ENCODE results near the gene RC3H1.
A peak's percentile ranks its signal among the peaks of the same experiment; 100 is the strongest.
"Not testable (repeated sequence)": the region's sequence is repeated elsewhere in the genome, so short reads cannot be mapped to it uniquely, and the experiment has no call there.

Gene RC3H1

DNA sequence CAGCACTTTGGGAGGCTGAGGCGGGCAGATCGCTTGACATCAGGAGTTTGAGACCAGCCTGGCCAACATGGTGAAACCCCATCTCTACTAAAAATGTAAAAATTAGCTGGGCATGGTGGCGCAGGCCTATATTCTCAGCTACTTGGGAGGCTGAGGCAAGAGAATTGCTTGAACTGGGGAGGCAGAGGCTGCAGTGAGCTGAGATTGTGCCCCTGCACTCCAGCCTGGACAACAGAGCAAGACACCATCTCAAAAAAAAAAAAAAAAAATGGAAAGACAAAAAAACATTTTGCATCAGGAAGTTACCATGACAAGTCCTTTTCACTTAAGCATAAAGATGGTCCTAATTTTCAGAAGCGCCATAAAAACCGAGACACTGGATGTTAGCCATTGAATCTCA lies 91.6 kb downstream of the RC3H1 start:
- DNase-seq = not testable (repeated sequence)

DNA sequence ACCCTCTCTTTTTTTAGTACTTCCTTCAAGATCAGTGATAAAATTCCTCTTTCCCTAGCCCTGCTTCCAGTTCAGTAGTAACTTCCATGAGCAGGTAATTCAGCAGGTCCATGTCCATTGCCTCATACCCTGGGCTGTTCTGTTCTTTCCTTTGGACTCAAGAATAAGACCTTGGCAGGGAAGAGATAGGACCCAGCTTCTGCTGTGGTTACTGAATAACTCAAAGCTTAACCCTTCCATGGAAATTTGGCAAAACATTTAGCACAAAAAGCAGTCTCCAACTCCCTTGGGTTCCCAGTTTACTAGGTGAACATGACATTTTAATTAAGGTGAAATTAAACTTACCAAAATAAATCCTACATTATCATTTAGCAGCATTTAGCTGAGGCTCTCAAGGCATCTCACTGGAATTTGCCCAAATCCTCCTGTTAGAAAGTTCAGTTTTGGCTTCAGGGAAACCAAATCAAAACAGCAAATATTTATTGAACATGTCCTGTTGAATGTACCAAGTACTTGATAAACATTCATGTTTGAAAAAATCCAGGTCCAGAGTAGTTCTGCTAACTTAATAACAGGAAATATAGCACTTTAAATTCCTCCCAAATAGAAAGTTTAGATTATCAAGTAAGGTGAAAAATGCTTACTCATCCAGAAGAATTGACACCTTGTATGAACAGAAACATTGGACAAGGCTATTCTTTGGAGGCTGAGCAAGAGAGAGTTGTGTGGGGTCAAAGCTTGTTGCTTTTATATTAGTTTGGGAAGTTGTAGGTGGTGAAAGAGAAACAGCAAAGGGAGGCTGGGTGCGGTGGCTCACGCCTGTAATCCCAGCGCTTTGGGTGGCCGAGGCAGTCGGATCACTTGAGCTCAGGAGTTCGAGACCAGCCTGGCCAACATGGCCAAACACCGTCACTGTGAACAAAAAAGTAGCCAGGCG lies 96.6 kb downstream of the RC3H1 start:
- no peak for DNase-seq

DNA sequence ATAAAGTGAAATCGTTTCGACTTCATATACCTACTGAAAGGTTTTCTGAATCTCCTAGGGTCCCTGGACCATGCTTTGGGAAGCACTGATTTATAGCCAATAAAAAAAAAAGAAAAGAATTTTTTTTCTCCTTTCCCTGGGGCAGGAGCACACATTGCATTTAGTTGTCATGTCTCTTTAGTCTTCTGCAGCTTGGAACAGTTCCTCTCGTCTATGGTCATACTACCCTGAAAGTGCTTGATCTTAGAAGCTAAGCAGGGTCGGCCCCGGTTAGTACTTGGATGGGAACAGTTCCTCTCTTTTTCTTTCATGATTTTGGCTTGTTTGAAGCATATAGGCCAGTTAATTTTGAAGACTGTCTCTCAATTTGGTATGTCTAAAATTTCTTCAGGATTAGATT lies 101.3 kb downstream of the RC3H1 start:
- DNase-seq = no peak

DNA sequence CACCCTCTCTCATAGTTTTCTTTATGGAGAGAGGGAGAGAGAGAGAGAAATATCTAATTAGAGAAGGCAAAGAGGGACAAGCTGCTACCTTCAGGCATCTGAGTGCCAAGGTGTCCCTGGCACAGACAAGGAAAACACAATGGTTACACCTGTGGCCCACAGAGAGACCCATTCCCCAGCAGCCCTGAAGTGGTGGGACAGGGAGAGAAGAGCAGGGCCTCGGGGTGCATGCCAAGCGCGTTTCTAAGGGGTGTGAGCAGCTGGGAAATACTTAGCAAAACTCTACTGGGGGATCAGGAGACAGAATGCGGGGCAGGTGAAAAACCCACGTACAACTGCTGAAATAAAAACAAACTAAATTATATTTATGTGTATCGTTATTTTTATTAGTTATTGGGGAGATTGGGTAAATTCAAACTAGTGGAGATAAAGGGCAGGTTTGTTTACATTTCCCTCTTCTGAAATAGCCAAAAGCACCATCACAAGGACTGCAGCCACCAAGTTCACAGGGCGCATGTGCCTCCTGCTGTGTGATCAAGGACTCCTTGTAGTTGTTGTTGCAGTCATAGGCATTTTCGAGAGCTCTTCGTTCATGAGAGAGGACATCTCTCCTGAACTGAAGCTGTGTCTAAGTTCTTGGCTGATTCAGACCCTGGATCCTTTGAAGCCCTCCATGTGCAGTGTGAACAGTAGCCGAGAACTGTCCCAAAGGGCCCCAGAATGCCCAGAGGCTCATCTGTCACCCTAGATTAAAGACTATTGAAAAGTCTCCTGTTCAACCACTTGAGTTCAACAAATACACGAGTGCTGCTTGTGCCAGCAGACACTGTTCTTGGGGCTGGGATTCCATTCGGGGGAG lies 104.3 kb downstream of the RC3H1 start:
- peak; percentile 30 for DNase-seq

DNA sequence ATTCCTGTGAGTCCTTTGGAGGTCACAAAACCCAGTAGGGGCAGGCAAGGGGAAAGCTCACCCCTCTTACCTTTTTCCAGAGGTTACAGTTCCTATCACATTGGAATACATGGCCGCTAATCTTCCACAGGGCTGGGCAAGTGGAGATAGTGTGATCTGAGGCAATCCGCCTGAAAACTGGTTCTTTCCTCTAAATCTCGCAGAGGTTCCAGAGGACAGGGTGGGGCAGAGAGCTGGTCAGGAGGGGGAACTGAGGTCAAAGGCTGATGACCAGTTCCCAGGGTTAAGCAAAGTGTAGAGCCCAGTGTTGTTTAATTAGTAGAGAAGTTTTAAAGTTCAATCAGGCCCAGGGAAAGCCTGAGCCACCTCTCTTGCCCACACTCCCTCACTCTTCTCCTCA lies 105.0 kb downstream of the RC3H1 start, which contains the start of gene SERPINC1:
SERPINC1 (minus strand) TSS at position 179 of the 400 bp plus-strand sequence; CDS start at position 111, 68 bp downstream.
- no peak for DNase-seq

DNA sequence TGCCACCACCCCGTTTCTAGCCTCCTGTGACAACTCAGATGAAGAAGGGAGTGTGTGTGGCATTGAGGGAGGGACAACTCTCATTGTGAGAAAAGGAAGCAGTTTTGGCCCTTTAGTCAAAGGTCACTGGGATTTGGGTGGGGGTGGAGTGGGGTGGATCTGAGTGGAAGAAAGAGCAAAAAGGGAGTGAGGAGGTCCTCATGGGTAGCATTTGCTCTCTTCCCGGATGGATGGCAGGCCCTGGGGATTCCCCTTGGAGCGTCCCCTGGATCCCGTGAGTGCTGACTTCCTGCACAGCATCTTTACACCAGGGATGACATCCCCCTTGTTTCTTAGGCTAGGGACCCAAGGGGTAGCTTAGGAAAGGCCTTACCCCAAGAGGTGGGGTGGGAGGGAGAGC lies 105.5 kb downstream of the RC3H1 start:
- DNase-seq = no peak

DNA sequence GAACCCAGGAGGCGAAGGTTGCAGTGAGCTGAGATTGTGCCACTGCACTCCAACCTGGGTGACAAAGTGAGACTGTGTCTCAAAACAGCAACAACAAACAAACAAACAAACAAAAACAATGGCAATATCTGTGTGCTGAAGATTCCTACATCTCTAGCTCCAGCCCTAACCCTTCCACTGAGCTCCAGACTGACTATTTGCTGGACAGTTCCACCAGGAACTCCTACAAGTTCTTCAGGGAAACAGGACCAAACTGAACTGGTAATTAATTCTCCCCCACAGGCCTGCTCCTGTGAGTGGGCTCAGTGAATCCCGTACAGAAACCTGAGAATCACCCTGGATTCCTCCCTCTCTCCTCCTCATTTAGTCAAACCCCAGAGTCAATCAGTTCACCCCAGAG lies 106.6 kb downstream of the RC3H1 start:
- no peak for DNase-seq

DNA sequence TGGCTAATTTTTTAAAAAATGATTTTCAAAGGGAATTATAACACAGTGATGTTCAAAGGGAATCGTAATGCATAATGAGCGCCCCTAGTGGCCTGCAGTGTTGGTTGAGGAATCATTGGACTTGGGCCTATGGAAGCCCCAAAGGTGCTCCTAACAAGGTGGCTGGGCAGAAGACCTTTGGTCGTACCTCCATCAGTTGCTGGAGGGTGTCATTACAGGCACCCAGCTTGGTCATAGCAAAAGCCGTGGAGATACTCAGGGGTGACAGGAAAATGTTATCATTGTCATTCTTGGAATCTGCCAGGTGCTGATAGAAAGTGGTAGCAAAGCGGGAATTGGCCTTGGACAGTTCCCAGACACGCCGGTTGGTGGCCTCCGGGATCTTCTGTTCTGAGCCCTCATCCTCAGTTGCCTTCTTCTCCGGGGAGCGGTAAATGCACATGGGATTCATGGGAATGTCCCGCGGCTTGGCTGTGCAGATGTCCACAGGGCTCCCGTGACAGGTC lies 107.7 kb downstream of the RC3H1 start:
- peak; percentile 6 for DNase-seq

DNA sequence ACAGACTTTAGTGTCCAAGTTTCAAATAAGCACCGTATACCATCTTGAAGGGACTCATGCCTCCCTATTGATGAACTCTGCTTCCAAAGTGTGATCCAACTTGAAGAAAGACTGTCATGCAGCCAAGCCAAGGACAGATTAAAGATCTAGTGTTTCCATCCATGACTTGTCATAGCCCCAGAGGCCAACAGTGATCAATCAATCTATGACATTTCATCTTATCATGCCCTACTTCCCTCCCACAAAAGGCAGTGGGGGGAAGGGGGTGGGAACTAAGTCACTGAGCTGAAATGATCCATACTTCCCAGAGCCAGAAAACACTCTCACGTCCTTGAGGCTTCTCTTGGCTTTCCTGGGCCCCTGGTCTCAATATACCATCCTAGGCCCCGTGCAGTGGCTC lies 109.0 kb downstream of the RC3H1 start:
- no peak for DNase-seq

DNA sequence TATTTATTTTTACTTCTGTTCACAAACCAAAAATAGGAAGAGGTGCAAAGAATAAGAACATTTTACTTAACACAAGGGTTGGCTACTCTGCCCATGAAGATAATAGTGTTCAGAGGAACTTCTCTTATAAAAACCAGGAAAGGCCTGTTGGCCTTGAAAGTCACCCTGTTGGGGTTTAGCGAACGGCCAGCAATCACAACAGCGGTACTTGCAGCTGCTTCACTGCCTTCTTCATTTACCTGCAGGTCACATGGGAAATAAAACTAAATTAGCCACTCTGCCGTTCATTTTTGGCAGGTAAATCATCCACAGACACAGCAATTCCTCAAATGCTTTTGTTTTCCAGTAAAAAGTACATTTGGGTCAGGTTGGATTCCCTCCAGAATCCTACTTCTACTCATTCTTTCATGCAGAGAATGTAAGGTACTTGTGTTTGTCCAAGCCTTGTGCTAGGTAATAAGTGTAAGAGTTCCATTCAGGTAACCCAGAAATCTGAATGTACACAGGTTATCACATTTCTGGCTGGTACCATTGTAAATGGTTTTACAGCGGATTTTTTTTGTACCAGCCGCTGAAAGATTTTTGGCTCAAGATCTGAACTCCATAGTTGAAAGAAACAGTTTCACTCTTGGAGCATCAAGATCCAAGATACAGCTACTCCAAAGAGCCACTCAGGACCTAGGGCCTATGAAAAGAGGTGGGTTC lies 118.2 kb downstream of the RC3H1 start:
- no peak for DNase-seq

DNA sequence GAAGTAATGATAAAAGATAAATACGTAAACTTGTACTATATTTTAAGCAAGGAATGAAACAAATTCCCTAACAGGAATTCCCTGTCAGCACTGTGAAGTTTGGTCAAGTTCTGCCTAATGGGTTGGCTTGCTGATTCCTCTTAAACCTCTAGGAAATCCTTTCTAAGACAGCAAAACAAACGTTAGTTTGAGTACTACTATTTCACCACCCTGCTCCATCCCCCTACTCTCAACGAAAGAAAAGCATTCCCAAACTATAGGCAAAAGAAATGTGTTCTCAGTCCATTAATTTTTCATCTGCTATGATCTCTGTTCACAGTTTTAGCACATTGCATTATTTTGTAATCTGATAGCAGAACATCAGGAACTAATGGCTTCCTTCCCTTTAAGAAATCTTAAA lies 121.2 kb downstream of the RC3H1 start:
- DNase-seq = no peak

DNA sequence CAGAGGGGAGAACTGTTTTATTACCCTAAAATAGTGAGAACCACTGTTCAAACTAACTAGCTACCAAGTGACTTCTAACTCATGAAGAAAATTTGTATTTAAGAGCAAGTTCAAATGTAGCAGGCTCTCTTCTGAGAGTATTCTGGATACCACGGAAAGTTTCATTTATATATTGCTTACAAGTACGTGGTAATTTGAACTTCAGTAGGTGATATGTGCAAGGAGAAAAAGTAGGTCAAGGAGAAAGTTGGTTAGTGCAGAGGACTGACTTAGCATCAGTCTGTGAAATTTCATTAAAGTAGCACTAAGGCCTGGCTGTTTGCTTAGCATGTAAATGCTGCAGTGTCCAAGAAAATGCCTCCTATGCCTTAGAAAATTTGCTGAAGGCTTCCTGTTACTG lies 121.7 kb downstream of the RC3H1 start:
- DNase-seq = no peak

DNA sequence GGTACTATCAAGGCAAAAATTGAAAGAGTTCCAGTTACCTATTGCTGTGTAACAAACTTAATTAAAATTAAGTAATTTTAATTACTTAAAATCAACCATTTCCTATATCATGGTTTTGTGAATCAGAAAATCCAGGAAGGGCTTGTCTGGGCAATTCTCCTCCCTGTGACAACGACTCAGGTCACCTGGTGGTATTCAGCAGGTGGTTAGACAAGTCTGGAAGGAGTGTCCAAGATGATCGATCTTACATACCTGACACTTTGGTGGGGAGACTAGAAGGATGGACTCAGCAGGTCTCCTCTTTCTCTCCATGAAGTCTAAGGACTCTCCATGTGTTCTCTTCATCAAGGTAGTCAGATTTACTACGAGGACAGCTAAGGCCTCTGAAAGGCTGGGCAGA lies 128.0 kb downstream of the RC3H1 start:
- DNase-seq = no peak

DNA sequence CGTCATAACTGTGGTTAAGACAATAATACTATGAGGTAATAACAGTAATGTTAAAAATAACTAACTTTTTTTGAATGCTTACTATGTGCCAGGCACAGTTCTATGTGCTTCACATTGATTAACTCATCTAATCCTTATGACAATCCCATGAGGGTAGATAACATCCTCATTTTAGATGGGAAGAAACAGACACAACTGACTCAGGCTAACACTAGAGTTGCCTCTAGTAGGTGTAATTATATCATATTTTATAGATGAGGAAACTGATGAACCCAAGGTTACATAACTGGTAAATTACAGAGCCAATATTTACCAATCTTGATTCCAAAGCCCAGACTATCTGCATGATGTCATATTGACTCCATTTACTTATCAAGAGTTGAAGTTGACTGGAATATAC lies 128.5 kb downstream of the RC3H1 start:
- DNase-seq = no peak

DNA sequence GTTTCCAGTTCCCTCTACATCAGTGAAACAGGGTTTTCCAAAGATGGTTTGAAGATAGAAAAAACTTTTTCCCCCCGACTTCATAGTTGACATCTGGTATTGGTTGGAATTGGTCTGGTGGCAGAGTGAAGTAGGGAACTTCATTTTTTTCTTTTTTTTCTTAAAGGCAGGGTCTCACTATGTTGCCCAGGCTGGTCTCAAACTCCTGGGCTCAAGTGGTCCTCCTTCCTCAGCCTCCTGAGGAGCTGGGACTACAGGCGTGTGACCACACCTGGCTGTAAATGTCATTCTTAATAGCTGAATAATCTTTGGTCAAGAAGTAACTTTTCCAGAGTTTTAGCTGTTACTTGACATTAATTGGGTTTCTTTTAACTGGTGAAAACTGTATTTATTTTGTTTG lies 132.3 kb downstream of the RC3H1 start:
- DNase-seq = no peak

DNA sequence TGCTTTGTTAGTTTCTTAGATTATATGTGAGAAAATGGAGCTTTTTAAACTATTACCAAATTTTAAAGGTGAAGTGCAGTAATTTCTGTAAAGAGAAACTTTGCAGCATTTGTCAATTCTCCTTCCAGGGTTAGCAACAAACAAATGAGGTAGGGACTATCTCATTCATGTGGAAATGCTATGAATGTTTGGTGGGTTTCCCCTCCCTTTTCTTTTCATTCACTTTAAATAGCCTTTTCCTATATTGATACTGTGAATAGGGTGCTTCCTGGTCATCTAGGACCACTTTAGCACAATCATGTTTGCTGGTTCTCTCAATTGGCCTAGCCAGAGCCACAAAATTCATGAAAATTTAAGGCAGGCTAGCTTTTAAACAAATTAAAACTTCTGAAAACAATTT lies 133.4 kb downstream of the RC3H1 start:
- no peak for DNase-seq

DNA sequence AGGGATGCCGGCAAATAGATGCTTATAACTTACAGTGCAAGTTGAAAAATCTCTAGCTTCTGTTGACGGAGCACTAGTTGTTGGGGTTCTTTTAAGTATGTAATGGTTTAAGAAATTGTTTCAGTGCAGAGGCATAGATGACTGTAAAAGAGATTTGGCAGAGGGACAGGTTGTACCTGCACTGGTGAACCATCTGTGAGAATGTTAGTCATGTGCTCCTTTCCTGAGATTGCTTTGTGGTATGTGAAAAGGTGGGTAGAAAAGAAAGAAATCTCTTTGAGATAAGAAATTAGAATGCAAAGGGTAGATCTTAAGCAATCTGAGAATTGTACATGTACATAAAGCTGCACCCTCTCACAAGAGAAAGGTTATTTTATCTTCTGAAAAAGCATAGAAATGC lies 134.5 kb downstream of the RC3H1 start:
- no peak for DNase-seq

DNA sequence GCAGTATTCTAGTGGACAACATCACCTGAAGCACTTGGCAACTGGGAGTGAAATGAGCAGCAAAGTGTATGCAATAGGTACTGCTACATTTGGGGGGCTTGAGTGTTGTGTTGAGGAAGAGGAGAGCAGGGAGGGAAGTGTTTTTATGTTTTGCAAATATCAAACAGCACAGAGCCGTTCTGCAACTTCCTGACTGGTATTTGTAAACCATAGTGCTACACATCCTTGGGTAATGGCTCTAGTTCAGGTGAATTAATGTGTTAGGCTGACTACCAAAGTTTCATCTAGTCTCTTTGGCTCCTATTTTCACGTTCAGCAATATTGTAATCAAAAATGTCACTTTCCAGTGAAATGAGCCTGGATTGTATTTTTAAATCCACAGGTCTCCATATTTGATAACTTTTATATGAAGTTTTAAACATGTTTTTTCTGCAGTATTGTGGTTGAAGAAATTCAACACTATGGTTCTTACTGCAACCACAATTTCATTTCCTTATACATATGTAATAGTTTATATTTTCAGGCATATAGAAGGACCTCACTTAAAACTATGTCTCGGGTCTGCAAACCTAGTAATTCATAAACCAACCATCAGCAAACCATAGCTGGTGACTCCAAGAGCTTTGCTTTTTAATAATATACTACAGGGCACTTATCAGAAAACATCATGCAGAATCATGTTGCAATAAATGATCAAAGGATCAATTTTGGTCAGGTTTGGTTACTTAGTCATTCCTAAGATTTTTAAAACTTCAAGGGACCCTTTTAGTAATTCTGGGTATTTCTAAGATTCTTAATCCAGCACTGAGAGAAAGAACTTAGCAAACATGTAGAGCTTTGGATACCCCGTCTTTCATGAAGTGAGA lies 135.2 kb downstream of the RC3H1 start:
- no peak for DNase-seq

DNA sequence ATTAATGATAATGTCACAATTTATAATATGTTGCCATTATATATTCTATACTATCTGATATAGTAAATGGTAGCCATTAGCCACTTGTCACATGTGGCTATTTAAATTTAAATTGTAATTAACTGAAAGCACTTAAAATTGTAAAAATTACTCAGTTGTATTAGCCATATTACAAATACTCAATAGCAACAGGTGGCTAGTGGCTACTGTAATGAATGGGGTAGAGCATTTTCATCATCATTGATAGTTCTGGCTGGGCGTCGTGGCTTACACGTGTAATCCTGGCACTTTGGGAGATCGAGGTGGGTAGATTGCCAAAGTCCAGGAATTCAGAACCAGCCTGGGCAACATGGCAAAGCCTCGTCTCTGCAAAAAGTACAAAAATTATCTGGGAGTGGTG lies 137.5 kb downstream of the RC3H1 start:
- no peak for DNase-seq
